K562 (cell line): ENCODE results near the gene USP19. TPM values are rescaled to one million over a fixed set of nuclear protein-coding genes. Genes with fewer than 3 reads are reported as not detected.

Experiments used
- ATF6 ChIP-seq: sonication (generic); formaldehyde crosslinking; IDR thresholded peaks from 2 replicates; pipeline ENCODE4 v1.4.0; 2020; ENCODE audit warnings: mild to moderate bottlenecking, missing genetic modification reagents
- ATF7 ChIP-seq: fragments of 450-650 bp; IDR thresholded peaks from 2 replicates; pipeline ENCODE4 v1.7.1; 2014; ENCODE audit warnings: mild to moderate bottlenecking, moderate library complexity
- C11orf30 ChIP-seq: fragments of 450-650 bp; IDR thresholded peaks from 2 replicates; pipeline ENCODE4 v1.6.1; 2016; ENCODE audit warnings: low read depth, mild to moderate bottlenecking
- EP400 ChIP-seq: fragments of 450-650 bp; IDR thresholded peaks from 2 replicates; pipeline ENCODE4 v1.6.1; 2017; ENCODE audit warnings: antibody characterized with exemption, mild to moderate bottlenecking, moderate library complexity
- FOSL1 ChIP-seq: fragments of 200-800 bp; sonication (Bioruptor generic); conservative IDR thresholded peaks from 2 replicates; pipeline ENCODE4 v1.6.1; 2016; ENCODE audit warnings: missing genetic modification characterization, missing compliant biosample characterization
- HNRNPUL1 ChIP-seq: fragments of 200-400 bp; formaldehyde crosslinking; IDR thresholded peaks from 2 replicates; pipeline ENCODE4 v1.6.1; 2017; ENCODE audit warnings: low read length
- L3MBTL2 ChIP-seq: fragments of 450-650 bp; IDR thresholded peaks from 2 replicates; pipeline ENCODE4 v1.6.1; 2016; ENCODE audit warnings: mild to moderate bottlenecking, moderate library complexity
- MGA ChIP-seq: fragments of 450-650 bp; IDR thresholded peaks from 2 replicates; pipeline ENCODE4 v1.6.1; 2016; ENCODE audit warnings: mild to moderate bottlenecking, moderate library complexity
- PML ChIP-seq: IDR thresholded peaks from 2 replicates; pipeline ENCODE4 v1.6.1; 2012; ENCODE audit warnings: low read length, inconsistent platforms
- POLR2AphosphoS2 ChIP-seq: IDR thresholded peaks from 2 replicates; pipeline ENCODE4 v1.6.1; 2012; ENCODE audit warnings: low read length, improper control_type of control experiment
- SMARCB1 ChIP-seq: IDR thresholded peaks from 2 replicates; pipeline ENCODE4 v1.6.1; 2011; ENCODE audit warnings: improper control_type of control experiment, low read depth; ENCODE audit not compliant: insufficient read length
- XRCC4 ChIP-seq: IDR thresholded peaks from one replicate; pipeline ENCODE4 v1.6.1; 2011; ENCODE audit not compliant: insufficient read depth, insufficient read length; ENCODE audit errors: extremely low read depth
- ZNF764 ChIP-seq: fragments of 250-450 bp; sonication (Bioruptor Pico); IDR thresholded peaks from 2 replicates; pipeline ENCODE4 v1.4.0; 2020; ENCODE audit warnings: low read depth, mild to moderate bottlenecking, moderate library complexity
- polyA plus RNA-seq, 8 experiments: library from polyadenylated mRNA; depleted of rRNA in 4 of 8; stranded (reverse) in 5 of 8; unstranded in 3 of 8; fragments of >200 nt; fragmentation: Nextera tagmentation in 2 of 8; fragmentation: Illumina TruSeq in 1 of 8; extraction: Ambion mirVana in 2 of 8; extraction: Trizol in 1 of 8; gene quantifications; 2 replicates each; pipeline versions ENCODE4 v1.2.1 to v1.2.3, GENCODE V29; 2011 to 2014; ENCODE audit warnings: inconsistent platforms in 1 of 8, missing spikeins in 1 of 8
- total RNA-seq, 7 experiments: library from RNA; depleted of rRNA in 6 of 7; stranded (reverse); fragments of >200 nt in 6 of 7; fragmentation: Illumina TruSeq in 2 of 7; extraction: Trizol in 2 of 7; gene quantifications; 2 replicates each; pipeline versions ENCODE4 v1.2.1 to v1.2.3, GENCODE V29; 2011 to 2021; ENCODE audit warnings: low replicate concordance in 1 of 7

Gene USP19
- total and polyA plus RNA-seq, 9 of the 15 experiments (the other 6 are each of a cell fraction or from before 2014, with no cell fraction given) = 0.24 to 65.9 (median 36.9) TPM

DNA sequence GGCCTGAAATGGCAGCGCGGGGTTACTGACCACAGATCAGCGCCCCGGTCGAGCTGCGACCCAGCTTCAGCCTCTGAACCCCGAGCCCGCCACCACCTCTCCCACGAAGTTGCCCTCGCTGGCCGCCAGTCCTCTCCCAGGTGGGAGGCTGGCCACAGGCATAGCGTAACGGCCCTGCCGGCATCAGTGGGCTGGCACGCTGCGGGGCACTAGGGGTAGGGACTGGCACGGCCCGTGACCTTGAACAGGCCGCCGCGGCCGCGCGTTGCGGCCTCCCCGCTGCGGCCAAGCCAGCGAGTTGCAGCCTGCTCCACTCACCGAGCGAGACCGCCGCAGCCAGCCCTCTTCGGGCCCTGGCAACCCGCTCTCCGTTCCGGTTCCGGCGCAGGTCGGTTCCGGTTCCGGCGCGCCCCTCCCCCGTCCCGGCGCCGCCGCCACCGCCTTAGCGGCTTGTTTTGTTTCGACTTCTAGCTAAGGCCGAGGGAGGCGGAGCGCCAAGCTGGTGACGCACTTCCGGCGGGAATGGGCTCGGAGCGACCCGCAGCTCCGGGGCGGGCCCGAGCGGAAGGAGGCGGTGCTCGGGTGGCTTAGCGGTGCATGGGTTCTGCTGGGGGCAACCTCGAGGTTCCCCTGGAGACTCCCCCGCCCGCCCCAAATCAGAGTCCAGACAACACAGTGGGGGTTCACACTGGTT, at the start of gene USP19 (continued):
- TF ChIP-seq FOSL1 = no peak; the same call in 1 of the 2 replicates
- TF ChIP-seq SMARCB1 = no peak
- peak; percentile 53; the same call in 1 of the 2 replicates for TF ChIP-seq EP400
- TF ChIP-seq C11orf30 = peak; percentile 75
- no peak for TF ChIP-seq XRCC4
- no peak for TF ChIP-seq ATF6 (CRISPR knock-in tag)
- TF ChIP-seq MGA = no peak
- TF ChIP-seq PML = peak; percentile 43; the same call in 1 of the 2 replicates
- TF ChIP-seq ZNF764 = no peak
- no peak for TF ChIP-seq HNRNPUL1
- TF ChIP-seq ATF7 = peak; percentile 68
- peak; percentile 24; the same call in 1 of the 2 replicates for TF ChIP-seq L3MBTL2
- TF ChIP-seq POLR2AphosphoS2 = no peak
